ENCODE results near the gene GPHA2.

Gene GPHA2

DNA sequence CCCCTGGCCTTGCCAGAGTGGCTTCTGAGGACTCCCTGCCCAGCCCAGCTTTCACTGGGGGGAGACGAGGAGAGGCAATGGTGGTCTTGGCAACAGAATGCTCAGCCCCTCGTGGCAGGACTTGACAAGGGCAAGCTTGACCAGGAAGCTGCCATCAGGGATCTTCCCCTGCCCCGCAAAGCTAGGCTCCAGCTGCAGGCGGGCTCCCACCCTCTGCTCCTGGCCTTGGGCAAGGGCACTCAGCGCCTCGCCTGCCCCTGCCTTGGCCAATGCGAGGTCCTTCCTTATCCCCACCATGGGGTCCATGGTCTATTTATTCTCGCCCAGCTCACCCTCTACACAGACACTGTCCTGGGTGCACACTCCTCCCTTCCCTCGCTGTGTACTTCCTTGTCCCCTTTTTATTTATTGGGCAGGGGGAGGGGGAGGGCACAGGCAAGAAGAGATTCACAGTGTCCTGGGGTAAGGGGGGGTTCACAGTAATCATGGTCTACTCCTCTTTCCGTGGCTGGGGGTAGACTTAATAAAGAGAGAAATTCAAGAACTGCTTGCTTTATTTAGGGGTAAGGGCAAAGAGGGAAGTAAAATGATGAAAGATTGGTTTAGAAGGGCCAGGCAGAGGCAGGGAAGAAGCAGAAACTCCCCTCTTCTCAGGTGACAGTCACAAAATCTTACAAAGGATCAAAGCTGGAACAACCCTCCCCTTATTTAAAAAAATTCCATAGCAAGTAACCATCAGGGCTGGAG lies 1.6 kb downstream of the GPHA2 start:
- H3K4me1 ChIP-seq (ENCODE audit: low read length): no peaks in the 10 kb centered on the region
- TF ChIP-seq EZH2 (optimal IDR thresholded peaks at IDR 0.05; ENCODE audit: low read depth, low read length) (no peak), EZH2phosphoT487 (IDR thresholded peaks at IDR 0.05; ENCODE audit: low read length) (no peak)
- no peak overlapping the region for H3K4me3 ChIP-seq (ENCODE audit: low read length)
- no peak overlapping the region for H3K27ac ChIP-seq (ENCODE audit: low read length)
- no peaks in the 10 kb centered on the region for H3K9me2 ChIP-seq (replicated peaks; ENCODE audit: insufficient read depth, low read length)
- no peak overlapping the region for H3K4me2 ChIP-seq (ENCODE audit: low read depth, low read length)
- no peaks in the 10 kb centered on the region for H4K20me1 ChIP-seq (ENCODE audit: insufficient read depth, low read length)
- H3K9me3 ChIP-seq (replicated peaks; ENCODE audit: insufficient read depth, low read length): no peaks in the 10 kb centered on the region
- no peaks in the 10 kb centered on the region for H3F3A ChIP-seq (ENCODE audit: insufficient read depth, low read length)
- H3K79me2 ChIP-seq (ENCODE audit: low read length): no peaks in the 10 kb centered on the region
- no peaks in the 10 kb centered on the region for H3K36me3 ChIP-seq (replicated peaks; ENCODE audit: insufficient read depth, low read length)
- no peak overlapping the region for H3K9ac ChIP-seq (ENCODE audit: low read length)
- no peaks in the 10 kb centered on the region for H3K27me3 ChIP-seq (replicated peaks; ENCODE audit: insufficient read depth, low read length)
- DNase-seq: no peak
- no peak overlapping the region for H2AFZ ChIP-seq (ENCODE audit: low read length)

DNA sequence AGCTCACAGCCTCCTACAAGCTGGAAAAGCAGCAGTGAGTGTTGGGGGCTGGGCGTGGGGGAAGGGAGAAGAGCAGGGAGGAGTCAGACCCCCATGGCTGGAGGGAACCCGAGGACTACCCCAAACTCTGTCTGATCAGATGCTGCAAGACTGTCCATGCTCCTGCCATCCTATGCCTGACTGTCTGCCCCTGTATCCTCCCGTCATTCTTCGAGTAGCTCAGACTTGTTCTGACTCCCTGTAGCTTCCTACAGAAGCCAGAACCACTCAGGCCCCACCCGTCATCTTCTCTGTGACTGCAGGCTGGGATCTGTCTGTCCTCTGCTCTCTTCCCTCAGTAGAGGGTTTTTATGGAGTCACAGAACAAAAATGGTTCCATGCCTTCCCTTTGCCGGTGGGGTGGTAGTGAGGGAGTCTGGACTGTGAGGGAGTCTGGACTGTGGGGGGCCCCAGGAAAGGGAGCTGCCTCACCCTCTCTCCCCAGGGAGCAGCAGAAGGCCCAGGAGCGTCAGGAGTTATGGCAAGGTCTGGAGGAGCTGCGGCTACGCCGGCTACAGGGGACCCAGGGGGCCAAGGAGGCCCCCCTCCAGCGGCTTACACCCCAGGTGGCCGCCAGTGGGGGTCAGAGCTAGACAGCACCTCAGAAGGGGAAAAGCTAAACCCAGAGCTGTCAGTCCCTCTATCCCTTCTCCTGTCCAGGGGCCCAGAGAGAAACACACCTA lies 2.3 kb downstream of the GPHA2 start:
- Histone ChIP-seq H3K4me1 (ENCODE audit: low read length) (no peaks in the 10 kb centered on the region), H3K36me3 (replicated peaks; ENCODE audit: insufficient read depth, low read length) (no peaks in the 10 kb centered on the region), H3K27ac (ENCODE audit: low read length) (no peak overlapping the region), H3K4me3 (ENCODE audit: low read length) (no peak overlapping the region), H3K9ac (ENCODE audit: low read length) (no peak overlapping the region), H3K79me2 (ENCODE audit: low read length) (no peaks in the 10 kb centered on the region), H4K20me1 (ENCODE audit: insufficient read depth, low read length) (no peaks in the 10 kb centered on the region), H3K9me3 (replicated peaks; ENCODE audit: insufficient read depth, low read length) (no peaks in the 10 kb centered on the region), H2AFZ (ENCODE audit: low read length) (no peak overlapping the region), H3K4me2 (ENCODE audit: low read depth, low read length) (no peak overlapping the region), H3K27me3 (replicated peaks; ENCODE audit: insufficient read depth, low read length) (no peaks in the 10 kb centered on the region), H3F3A (ENCODE audit: insufficient read depth, low read length) (no peaks in the 10 kb centered on the region), H3K9me2 (replicated peaks; ENCODE audit: insufficient read depth, low read length) (no peaks in the 10 kb centered on the region)
- DNase-seq: no peak
- TF ChIP-seq EZH2 (optimal IDR thresholded peaks at IDR 0.05; ENCODE audit: low read depth, low read length) (no peak), EZH2phosphoT487 (IDR thresholded peaks at IDR 0.05; ENCODE audit: low read length) (no peak)
- TF ChIP-seq, protein P1, sequence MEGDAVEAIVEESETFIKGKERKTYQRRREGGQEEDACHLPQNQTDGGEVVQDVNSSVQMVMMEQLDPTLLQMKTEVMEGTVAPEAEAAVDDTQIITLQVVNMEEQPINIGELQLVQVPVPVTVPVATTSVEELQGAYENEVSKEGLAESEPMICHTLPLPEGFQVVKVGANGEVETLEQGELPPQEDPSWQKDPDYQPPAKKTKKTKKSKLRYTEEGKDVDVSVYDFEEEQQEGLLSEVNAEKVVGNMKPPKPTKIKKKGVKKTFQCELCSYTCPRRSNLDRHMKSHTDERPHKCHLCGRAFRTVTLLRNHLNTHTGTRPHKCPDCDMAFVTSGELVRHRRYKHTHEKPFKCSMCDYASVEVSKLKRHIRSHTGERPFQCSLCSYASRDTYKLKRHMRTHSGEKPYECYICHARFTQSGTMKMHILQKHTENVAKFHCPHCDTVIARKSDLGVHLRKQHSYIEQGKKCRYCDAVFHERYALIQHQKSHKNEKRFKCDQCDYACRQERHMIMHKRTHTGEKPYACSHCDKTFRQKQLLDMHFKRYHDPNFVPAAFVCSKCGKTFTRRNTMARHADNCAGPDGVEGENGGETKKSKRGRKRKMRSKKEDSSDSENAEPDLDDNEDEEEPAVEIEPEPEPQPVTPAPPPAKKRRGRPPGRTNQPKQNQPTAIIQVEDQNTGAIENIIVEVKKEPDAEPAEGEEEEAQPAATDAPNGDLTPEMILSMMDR (IDR thresholded peaks at IDR 0.05; ENCODE audit: low read length): no peak

DNA sequence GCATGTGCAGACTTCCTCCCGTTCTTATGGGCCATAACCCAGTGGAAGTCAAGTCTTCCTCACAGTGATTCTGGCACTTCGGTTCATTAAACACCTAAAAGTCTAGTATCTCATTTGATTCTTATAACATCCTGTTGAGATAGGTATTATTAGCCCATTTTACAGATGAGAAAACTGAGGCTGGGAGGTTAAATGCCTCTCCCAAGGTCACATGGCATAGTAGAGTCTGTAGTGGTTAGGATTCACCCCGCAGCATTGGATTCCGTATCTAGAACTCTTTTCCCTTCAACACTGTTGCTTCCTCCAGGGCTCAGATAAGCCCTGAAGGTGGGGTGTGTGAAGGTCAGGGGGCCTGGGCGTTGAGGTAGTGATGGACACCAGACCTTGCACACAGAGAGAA lies 3.4 kb downstream of the GPHA2 start:
- Histone ChIP-seq H3K4me3 (ENCODE audit: low read length) (no peak overlapping the region), H3K9me3 (replicated peaks; ENCODE audit: insufficient read depth, low read length) (no peaks in the 10 kb centered on the region), H3K27ac (ENCODE audit: low read length) (no peak overlapping the region), H3K79me2 (ENCODE audit: low read length) (no peaks in the 10 kb centered on the region), H3K4me2 (ENCODE audit: low read depth, low read length) (no peak overlapping the region), H3K4me1 (ENCODE audit: low read length) (no peaks in the 10 kb centered on the region), H3K27me3 (replicated peaks; ENCODE audit: insufficient read depth, low read length) (no peaks in the 10 kb centered on the region), H3K36me3 (replicated peaks; ENCODE audit: insufficient read depth, low read length) (no peaks in the 10 kb centered on the region), H3F3A (ENCODE audit: insufficient read depth, low read length) (no peaks in the 10 kb centered on the region), H2AFZ (ENCODE audit: low read length) (no peak overlapping the region), H3K9ac (ENCODE audit: low read length) (no peak overlapping the region), H3K9me2 (replicated peaks; ENCODE audit: insufficient read depth, low read length) (no peaks in the 10 kb centered on the region), H4K20me1 (ENCODE audit: insufficient read depth, low read length) (no peaks in the 10 kb centered on the region)
- TF ChIP-seq EZH2 (optimal IDR thresholded peaks at IDR 0.05; ENCODE audit: low read depth, low read length) (no peak), EZH2phosphoT487 (IDR thresholded peaks at IDR 0.05; ENCODE audit: low read length) (no peak)
- TF ChIP-seq, protein P1 (IDR thresholded peaks at IDR 0.05; ENCODE audit: low read length): no peak
- DNase-seq: no peak
